BLaER1 (cell line): ENCODE measurements around the gene USP32.

ENCODE experiments used
- H3K27ac ChIP-seq: shearing (Covaris generic); formaldehyde crosslinking; 2 replicates; pipeline ENCODE4 v1.8.1; 2022
- H3K27me3 ChIP-seq: shearing (Covaris generic); formaldehyde crosslinking; 2 replicates; pipeline ENCODE4 v1.8.1; 2022
- H3K36me3 ChIP-seq: shearing (Covaris generic); formaldehyde crosslinking; 2 replicates; pipeline ENCODE4 v1.8.1; 2022
- H3K4me1 ChIP-seq: shearing (Covaris generic); formaldehyde crosslinking; 2 replicates; pipeline ENCODE4 v1.8.1; 2022
- H3K4me2 ChIP-seq: shearing (Covaris generic); formaldehyde crosslinking; 2 replicates; pipeline ENCODE4 v1.8.1; 2022
- H3K4me3 ChIP-seq: shearing (Covaris generic); formaldehyde crosslinking; 2 replicates; pipeline ENCODE4 v1.8.1; 2022
- H3K9ac ChIP-seq: shearing (Covaris generic); formaldehyde crosslinking; 2 replicates; pipeline ENCODE4 v1.8.1; 2022
- H3K9me3 ChIP-seq: shearing (Covaris generic); formaldehyde crosslinking; 2 replicates; pipeline ENCODE4 v1.8.1; 2022
- H4K20me1 ChIP-seq: shearing (Covaris generic); formaldehyde crosslinking; 2 replicates; pipeline ENCODE4 v1.8.1; 2022
- Cebpa-rat ChIP-seq: shearing (Covaris generic); IDR thresholded peaks from 2 replicates; pipeline ENCODE4 v1.8.1; 2022

USP32 gene

DNA sequence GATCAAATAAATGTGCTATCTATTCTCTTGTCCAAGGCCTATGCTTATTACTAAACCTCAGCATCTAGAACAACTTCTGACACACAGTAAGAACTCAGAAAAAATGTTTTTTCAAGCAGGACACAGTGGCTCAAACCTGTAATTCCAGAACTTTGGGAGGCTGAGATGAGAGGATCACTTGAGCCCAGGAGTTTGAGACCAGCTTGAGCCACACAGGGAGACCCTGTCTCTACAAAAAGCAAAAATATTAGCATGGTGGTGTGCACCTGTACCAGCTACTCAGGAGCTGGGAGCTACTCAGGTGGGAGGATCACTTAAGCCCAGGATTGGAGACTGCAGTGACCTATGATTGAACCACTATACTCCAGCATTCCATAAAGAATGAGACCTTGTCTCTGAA lies 32.5 kb downstream of the USP32 start:
- Histone ChIP-seq H3K36me3 (no peaks in the 10 kb centered on the region), H3K9me3 (no peaks in the 10 kb centered on the region), H3K9ac (no peak overlapping the region), H3K4me3 (no peak overlapping the region), H3K27ac (no peak overlapping the region), H3K4me1 (no peaks in the 10 kb centered on the region), H3K4me2 (no peak overlapping the region), H4K20me1 (peaks cover 57% of the 10 kb centered on the region), H3K27me3 (no peaks in the 10 kb centered on the region)
- no peak for TF ChIP-seq Cebpa-rat

DNA sequence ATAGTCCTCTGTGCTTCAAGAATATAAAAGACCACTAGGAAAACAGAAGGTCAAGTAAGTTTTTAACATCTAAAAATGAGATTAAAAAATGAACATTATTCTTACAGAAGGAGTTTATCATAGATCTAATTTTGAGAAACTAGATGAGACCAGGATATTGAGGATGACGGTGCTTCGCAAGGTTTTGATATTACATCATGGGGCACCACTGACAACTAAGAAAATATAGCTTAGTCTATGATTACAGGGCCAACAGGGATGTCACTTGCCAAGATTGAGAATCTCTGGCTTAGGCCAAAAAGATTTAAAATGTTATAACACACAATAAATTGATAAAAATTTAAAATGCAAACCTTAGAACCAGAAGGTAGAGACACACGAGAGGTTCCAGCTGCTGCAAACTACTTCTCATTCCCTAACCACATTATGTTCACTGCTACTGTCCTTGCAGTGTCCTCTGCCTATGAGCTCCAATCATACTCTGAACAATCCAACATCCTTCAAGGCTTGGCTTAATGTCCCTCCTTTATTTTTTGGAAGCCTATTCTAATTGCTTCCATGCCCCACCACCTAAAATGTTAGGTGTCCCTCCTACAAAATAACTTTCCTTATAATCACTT lies 33.2 kb downstream of the USP32 start:
- no peaks in the 10 kb centered on the region for H3K4me1 ChIP-seq
- no peak overlapping the region for H3K9ac ChIP-seq
- no peak overlapping the region for H3K27ac ChIP-seq
- TF ChIP-seq Cebpa-rat: no peak
- no peaks in the 10 kb centered on the region for H3K9me3 ChIP-seq
- H3K4me3 ChIP-seq: no peak overlapping the region
- H4K20me1 ChIP-seq: peaks cover 53% of the 10 kb centered on the region
- no peak overlapping the region for H3K4me2 ChIP-seq
- H3K36me3 ChIP-seq: no peaks in the 10 kb centered on the region
- H3K27me3 ChIP-seq: no peaks in the 10 kb centered on the region

DNA sequence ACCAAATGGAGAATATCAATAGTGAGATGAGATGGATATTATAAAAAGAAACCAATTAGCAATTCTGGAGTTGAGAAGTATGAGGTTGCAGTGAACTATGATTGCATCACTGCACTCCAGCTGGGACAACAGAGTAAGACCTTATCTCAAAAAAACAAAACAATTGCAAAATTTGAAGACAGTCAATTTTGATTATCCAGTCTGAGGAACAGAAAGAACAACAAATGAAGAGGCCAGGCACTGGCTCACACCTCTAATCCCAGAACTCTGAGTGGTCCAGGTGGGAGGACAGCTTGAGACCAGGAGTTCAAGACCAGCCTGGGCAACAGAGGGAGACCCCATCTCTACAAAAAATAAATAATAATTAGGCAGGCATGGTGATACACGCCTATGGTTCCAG lies 35.0 kb downstream of the USP32 start:
- Histone ChIP-seq H4K20me1 (peaks cover 43% of the 10 kb centered on the region; the same call in 1 of the 2 replicates), H3K4me3 (no peak overlapping the region), H3K27me3 (no peaks in the 10 kb centered on the region), H3K9me3 (no peaks in the 10 kb centered on the region), H3K4me1 (no peaks in the 10 kb centered on the region), H3K9ac (no peak overlapping the region), H3K27ac (no peak overlapping the region), H3K4me2 (no peak overlapping the region), H3K36me3 (no peaks in the 10 kb centered on the region; the same call in 1 of the 2 replicates)
- no peak for TF ChIP-seq Cebpa-rat

DNA sequence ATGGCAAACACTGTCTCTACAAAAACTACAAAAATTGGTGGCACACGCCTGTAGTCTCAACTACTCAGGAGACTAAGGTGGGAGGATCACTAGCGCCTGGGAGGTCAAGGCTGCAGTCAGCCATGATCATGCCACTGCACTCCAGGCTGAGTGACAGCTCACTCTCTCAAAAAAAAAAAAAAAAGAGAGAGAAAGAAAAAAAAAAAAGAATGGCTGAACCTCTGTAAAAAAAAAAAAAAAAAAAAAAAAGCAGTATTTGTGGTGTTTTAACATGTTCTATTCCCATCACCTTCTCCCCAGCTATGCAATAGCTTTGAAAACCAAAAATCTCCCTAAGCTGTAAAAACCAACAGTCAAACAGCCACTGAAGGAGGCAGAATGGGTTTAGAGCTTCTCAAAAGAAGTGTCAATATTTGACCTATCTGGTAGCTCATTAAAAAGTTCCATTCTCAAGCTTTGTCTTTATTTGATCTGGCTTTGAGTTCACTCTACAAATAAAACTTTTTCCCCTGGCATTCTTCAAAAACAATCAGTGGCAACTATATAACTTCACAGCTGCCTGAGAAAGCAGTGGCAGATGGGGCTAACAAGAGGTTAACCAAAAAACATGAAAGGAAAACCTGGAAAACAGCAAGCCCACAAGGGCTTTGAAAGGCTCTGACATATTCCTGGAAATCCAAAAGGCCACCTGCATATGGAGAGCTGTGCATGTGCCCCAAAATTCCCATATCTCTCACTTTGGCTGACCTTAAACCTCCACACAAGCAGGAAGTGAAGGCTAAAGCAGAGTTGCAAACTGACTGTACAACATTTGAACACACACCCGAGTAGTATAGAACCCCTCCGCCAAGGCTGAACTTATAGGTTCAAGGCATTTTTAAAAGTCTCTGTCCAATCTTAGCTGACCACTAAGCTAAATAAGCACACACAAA lies 36.0 kb downstream of the USP32 start:
- Histone ChIP-seq H3K27ac (no peak overlapping the region), H3K4me2 (no peak overlapping the region), H3K4me1 (no peaks in the 10 kb centered on the region), H3K9me3 (no peaks in the 10 kb centered on the region), H3K36me3 (no peaks in the 10 kb centered on the region; the same call in 1 of the 2 replicates), H4K20me1 (peaks cover 41% of the 10 kb centered on the region; the same call in 1 of the 2 replicates), H3K9ac (no peak overlapping the region), H3K27me3 (no peaks in the 10 kb centered on the region), H3K4me3 (no peak overlapping the region)
- TF ChIP-seq Cebpa-rat: no peak

DNA sequence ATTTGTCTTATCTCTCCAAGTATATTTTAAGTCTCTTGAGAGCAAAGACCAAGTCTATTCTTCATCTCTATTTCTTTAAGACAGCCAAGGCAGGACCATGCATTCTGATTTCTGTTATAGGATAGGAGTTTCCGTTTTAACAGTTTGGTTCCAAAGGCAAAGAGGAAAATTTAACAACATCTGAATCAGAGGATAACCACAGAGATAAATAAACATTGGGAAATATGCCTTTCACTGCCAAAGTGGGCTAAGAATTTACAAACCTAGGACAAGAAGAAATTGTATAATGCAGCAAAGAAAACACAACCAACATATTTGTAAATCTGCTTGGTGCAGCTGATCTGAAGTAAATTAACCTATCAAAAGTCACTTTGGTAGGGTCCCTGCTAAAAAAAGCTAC lies 37.7 kb downstream of the USP32 start:
- Histone ChIP-seq H3K27me3 (no peaks in the 10 kb centered on the region), H3K9me3 (no peaks in the 10 kb centered on the region), H3K36me3 (no peaks in the 10 kb centered on the region; the same call in 1 of the 2 replicates), H3K4me2 (no peak overlapping the region), H4K20me1 (peaks cover 49% of the 10 kb centered on the region; the same call in 1 of the 2 replicates), H3K4me1 (no peaks in the 10 kb centered on the region), H3K27ac (no peak overlapping the region), H3K9ac (no peak overlapping the region), H3K4me3 (no peak overlapping the region)
- no peak for TF ChIP-seq Cebpa-rat

DNA sequence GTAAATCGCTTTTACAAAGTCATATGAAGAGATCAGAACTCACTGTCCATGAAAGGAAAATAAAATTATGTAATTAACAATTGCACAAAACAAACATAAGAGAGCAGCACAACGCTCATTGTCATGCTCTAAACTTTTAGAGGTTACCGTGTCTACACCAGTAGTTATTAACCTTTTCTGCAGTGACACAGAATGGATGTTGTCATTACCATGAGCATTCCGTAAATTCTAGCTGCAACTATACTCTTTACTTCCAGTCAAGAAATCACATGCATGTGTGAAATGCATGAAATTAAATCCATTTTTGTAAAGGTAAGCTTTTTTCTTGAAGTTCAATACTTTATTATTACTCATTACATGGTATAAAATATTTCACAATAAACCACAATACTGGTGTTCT lies 38.2 kb downstream of the USP32 start:
- Histone ChIP-seq H3K9ac (no peak overlapping the region), H3K27ac (no peak overlapping the region), H4K20me1 (peaks cover 49% of the 10 kb centered on the region; the same call in 1 of the 2 replicates), H3K4me3 (no peak overlapping the region), H3K36me3 (no peaks in the 10 kb centered on the region; the same call in 1 of the 2 replicates), H3K9me3 (no peaks in the 10 kb centered on the region), H3K27me3 (no peaks in the 10 kb centered on the region), H3K4me1 (no peaks in the 10 kb centered on the region), H3K4me2 (no peak overlapping the region)
- no peak for TF ChIP-seq Cebpa-rat

DNA sequence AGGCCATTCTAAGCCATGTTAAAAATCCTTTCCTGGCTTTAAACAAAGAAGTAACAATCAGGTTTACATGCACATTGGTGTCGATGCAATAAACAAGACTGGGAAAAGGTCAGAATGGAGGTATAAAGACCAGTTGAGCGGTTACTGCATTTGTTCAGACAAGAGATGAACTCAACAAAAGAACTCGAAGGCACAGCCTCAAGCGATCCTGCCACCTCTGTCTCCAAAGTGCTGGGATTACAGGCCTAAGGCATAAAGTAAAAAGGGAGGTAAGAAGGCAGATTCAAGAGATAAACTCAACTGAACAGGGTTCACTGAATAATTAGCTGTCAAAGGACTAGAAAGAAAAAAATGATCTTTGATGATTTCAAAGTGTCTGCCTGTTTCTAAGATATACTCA lies 39.4 kb downstream of the USP32 start:
- no peak overlapping the region for H3K4me3 ChIP-seq
- H3K4me2 ChIP-seq: no peak overlapping the region
- H3K27me3 ChIP-seq: no peaks in the 10 kb centered on the region
- no peak overlapping the region for H3K9ac ChIP-seq
- H3K4me1 ChIP-seq: no peaks in the 10 kb centered on the region
- H3K36me3 ChIP-seq: peaks cover 3% of the 10 kb centered on the region; the same call in 1 of the 2 replicates
- no peak overlapping the region for H3K27ac ChIP-seq
- peaks cover 49% of the 10 kb centered on the region; the same call in 1 of the 2 replicates for H4K20me1 ChIP-seq
- TF ChIP-seq Cebpa-rat: no peak
- no peaks in the 10 kb centered on the region for H3K9me3 ChIP-seq

DNA sequence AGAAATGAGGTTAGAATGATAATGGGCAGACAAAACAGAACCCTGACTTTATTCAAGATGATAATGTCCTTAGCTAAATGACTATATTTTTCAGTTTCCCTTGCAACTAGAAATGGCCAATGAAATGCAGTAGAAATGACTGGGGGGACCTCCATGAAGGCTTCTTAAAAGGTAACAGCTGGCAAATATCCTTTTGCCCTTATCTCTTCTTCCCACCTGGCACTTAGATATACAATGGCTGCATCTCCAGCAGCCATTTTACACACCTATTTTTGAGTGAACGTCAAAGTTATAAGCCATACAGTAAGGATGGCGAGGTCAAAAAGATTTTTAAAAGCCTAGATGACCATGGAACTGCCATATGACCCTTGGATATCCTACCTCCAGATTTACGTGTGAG lies 39.9 kb downstream of the USP32 start:
- H3K4me2 ChIP-seq: no peak overlapping the region
- H3K27me3 ChIP-seq: no peaks in the 10 kb centered on the region
- H3K36me3 ChIP-seq: peaks cover 3% of the 10 kb centered on the region; the same call in 1 of the 2 replicates
- peaks cover 49% of the 10 kb centered on the region; the same call in 1 of the 2 replicates for H4K20me1 ChIP-seq
- TF ChIP-seq Cebpa-rat: no peak
- H3K4me3 ChIP-seq: no peak overlapping the region
- H3K4me1 ChIP-seq: no peaks in the 10 kb centered on the region
- H3K9ac ChIP-seq: no peak overlapping the region
- no peaks in the 10 kb centered on the region for H3K9me3 ChIP-seq
- H3K27ac ChIP-seq: no peak overlapping the region

DNA sequence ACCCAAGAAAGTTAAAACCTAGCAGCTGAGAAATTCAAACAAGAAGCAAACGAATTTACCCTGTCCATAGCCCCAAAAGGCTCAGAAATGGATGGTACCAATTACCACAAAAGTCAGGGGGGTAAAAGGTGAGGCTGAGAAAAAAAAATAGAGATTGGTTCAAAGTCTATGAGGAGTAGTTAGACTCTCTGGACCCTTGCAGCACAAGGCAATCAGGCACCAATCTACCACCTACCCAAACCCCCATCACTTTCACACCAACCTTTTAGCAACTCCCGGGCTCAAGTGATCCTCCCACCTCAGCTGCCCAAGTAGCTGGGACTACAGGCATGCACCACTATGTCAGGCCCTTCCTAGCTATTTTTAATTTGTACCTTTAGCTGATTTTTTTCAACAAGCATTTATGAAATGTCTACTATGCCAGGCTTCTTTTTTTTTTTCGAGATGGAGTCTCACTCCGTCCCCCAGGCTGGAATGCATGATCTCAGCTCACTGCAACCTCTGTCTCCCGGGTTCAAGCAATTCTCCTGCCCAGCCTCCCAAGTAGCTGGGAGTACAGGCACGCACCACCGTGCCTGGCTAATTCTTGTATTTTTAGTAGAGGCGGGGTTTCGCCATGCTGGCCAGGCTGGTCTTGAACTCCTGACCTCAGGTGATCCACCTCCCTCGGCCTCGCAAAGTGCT lies 40.8 kb downstream of the USP32 start:
- H4K20me1 ChIP-seq: peaks cover 45% of the 10 kb centered on the region; the same call in 1 of the 2 replicates
- no peak overlapping the region for H3K4me2 ChIP-seq
- H3K27me3 ChIP-seq: no peaks in the 10 kb centered on the region
- H3K27ac ChIP-seq: no peak overlapping the region
- H3K9me3 ChIP-seq: no peaks in the 10 kb centered on the region
- no peaks in the 10 kb centered on the region for H3K4me1 ChIP-seq
- no peak for TF ChIP-seq Cebpa-rat
- no peak overlapping the region for H3K9ac ChIP-seq
- H3K4me3 ChIP-seq: no peak overlapping the region
- peaks cover 3% of the 10 kb centered on the region; the same call in 1 of the 2 replicates for H3K36me3 ChIP-seq
